NCI-H2227 (cell line): ENCODE data around the gene SPOCK1.

Experiments used
- DNase-seq: peaks from one replicate; lab custom pipeline; 2025; ENCODE audit not compliant: unreplicated experiment; lab: John Stamatoyannopoulos, UW

SPOCK1 gene

GRCh38 chr5:137496919-137497318 lies 2.2 kb downstream of the SPOCK1 start:
- DNase-seq, result no peak

GRCh38 chr5:137492331-137492730 lies 6.8 kb downstream of the SPOCK1 start:
- no peak for DNase-seq

- DNase-seq, result peak; percentile 39
These were observed 8.0 kb downstream of the SPOCK1 start for GRCh38 chr5:137491121-137491520.

DNA sequence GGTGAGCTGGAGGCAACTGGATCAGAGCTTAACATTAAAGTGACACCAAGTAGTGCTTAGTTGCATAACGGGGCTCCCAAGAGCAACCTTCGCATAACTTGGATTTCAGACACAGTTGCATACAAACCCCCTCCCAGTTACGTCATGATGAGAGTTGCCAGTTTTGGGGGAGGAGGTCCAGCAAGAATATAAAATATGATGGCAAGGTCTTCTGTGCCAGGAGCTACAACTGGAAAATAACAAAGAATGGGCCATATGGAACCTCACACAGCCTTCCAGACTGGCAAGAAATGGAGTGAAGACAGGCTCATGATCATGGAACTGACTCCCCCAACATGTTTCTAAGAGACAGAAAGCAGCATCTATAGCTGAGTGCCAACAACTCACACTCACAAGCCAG lies 8.5 kb downstream of the SPOCK1 start:
- DNase-seq, result no peak

DNA sequence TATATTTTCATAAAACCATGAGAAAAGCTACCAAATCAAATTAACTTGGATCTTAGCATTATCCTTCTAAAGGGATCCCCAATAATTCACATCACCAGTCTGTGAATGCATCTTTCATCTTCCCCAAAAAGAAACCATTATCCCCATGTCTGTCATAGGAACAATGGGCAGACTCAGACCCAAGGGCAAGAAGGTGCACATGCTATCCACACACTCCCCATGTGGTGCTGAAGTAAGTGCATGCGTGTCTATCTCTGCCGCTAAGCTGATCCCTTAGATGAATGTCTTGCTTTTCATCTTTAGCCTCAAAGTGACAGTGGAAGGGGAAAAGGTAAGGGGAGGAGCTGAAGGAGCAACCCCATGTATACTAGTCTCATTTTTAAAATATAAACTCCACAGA lies 10.2 kb downstream of the SPOCK1 start:
- no peak for DNase-seq

DNA sequence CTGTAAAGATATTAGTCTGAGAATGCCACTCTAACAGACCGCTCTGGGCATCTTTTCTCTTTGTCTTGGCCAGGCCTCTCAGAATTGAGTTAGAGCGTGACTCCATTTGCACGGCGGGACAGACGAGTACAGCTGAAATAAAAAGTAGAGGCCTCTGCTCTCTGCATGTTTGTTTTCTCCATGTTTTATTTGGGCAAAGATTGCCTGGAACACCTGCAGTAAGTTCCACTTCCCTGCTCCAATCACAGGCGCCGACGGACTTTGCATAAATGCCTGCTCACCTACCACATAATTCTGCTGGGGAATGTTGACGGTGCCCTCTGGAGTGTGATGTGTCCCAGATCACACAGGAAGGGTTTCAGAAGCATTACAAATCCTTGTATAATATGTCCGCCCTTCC lies 10.6 kb downstream of the SPOCK1 start:
- DNase-seq, result no peak

DNA sequence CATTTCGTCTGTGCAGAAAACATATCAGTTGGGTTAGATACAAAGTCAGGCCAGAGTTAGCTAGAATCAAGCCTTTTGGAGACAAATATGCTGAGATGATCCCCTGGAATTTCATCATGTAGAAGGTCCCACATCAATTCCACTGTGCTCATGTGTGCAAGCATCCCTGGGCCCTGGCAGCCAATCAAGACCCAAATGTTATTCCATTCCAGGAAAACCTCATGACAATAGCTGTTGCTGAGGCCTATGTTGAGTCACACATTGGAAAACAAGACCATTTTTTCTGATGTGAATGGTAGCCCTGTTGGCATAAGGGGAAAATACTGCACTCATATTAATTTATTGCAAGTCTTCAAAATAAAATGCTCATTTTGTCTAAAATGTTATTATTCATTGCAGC lies 11.5 kb downstream of the SPOCK1 start:
- DNase-seq, result no peak

- no peak for DNase-seq
These were observed 12.4 kb downstream of the SPOCK1 start for GRCh38 chr5:137486707-137487106.

DNA sequence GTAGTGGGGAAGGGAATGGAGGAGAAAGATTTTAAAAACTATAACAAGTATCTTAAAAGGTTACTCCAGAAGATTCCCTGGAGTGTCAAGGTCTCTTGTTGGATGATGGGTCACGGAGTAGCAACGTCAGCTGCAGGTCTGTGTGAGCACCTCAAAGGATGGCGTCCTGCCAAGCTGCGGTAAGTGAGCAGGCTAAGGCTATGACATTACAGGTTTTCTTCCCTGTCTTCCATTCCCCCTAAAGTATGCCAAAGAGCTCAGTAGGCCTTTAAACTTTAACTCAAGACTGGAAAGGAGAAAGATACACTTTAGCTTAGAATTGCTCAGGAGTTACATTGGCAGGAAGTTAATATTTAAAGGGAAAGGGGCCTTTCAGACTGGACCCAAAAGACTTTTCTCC lies 17.5 kb downstream of the SPOCK1 start:
- no peak for DNase-seq

GRCh38 chr5:137478043-137478442 lies 21.1 kb downstream of the SPOCK1 start:
- no peak for DNase-seq

- DNase-seq, result no peak
These were observed 28.3 kb downstream of the SPOCK1 start for GRCh38 chr5:137470921-137471220.

GRCh38 chr5:137470111-137470920 lies 28.8 kb downstream of the SPOCK1 start:
- DNase-seq, result no peak

DNA sequence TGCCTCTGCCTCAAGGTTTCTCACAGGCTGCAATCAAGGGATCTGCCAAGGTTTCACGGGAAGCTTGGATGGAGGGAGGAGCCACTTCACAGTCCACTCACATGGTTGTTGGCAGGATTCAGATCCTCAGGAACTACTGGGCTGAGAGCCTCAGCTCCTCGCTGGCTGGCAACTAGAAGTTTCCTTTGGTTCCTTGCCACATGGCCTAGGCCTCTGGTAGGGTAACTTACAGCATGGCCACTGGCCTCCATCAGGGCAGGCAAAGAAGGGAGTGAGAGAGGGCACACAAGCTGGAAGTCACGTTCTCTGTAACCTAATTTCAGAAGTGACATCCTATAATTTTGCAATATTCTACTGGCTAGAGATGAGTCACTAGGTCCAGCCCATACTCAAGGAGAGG lies 32.2 kb downstream of the SPOCK1 start:
- DNase-seq, result no peak

- no peak for DNase-seq
These were observed 33.2 kb downstream of the SPOCK1 start for GRCh38 chr5:137465930-137466329.

- no peak for DNase-seq
These were observed 36.2 kb downstream of the SPOCK1 start for GRCh38 chr5:137462816-137463520.

DNA sequence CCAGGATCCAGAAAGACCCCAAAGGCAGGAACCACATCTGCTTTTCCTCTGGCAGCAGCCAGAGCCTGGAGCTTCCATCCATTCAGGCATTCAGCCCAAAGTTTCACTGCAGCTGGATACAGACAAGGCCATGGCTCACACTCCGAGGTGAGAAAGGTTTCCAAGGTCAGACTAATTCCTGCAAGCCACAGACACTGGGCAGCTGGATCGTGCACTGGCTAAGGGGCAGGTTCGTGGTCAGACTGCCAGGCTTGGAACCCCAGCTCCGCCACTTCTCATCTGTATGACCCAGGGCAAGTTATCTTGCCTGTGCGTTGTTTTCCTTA lies 36.9 kb downstream of the SPOCK1 start:
- DNase-seq, result no peak

GRCh38 chr5:137461391-137462264 lies 37.5 kb downstream of the SPOCK1 start:
- no peak for DNase-seq

DNA sequence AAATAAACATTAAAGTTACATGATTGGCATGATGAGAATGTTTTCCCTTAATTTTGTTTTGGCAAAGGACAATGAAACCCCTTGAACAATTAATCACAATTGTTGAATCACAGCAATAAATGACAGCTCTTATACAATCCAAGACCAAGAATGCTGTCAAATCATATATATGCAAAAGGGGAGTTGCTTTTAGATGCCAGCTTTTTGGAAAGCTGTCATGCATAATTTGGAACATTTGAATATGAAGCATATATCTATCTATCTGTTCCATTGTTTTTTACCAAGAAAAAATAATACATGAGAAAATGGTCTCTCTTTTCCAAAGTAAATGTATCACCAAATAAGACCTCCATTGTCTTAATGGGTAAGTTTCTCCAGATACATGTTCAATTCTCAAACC lies 44.5 kb downstream of the SPOCK1 start:
- no peak for DNase-seq

DNA sequence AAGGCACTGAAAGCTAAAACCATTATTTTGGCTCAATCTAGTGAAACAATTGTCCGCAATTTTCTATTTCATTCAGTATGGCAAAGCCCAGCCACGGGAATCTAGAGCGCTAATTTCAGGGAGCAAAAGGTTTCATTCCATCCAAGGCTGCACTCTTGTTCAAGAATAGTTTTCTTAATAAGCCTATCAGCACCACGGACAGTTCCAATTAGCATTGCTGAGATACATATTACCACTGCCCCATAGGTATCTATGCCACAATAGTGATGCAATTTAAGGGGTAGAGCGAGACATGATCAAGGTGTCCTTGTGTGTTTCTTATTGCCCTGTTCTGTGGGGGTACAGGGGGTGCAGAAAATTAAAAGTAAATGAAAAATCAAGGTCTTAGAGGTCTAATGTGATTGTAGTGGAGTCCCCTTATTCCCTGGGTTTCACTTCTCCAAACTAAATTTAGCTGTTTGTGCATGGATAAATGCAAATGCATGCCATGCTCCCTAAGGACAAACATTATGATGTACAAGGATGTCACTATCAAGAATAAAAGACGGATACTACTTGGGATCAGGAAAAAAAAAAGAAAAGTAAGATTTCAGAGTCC lies 45.5 kb downstream of the SPOCK1 start:
- no peak for DNase-seq

GRCh38 chr5:137450759-137451158 lies 48.4 kb downstream of the SPOCK1 start:
- no peak for DNase-seq

- no peak for DNase-seq
These were observed 50.3 kb downstream of the SPOCK1 start for GRCh38 chr5:137448868-137449267.

- DNase-seq, result no peak
These were observed 52.5 kb downstream of the SPOCK1 start for GRCh38 chr5:137446615-137447014.
